K562 (cell line): ENCODE results near the gene SLC17A9. TPM values are rescaled to one million over a fixed set of nuclear protein-coding genes. Genes with fewer than 3 reads are reported as not detected.

Source experiments
- ATAC-seq: fragments of 200-7000 bp; cut with Tn5 transposase; 3 replicates; pipeline ENCODE4 v1.9.1; 2020; ENCODE audit warnings: moderate library complexity
- BruUV-seq: library from RNA; stranded (reverse); fragments of 400-500 nt; replicated peaks from 2 replicates; lab custom pipeline; 2021; lab: Mats Ljungman, UMichigan
- CTCF ChIA-PET: fragments of 300-600 bp; formaldehyde crosslinking; extraction: SDS; loops from one replicate; lab custom pipeline; 2021; ENCODE audit warnings: low intra/inter-chr PET ratio; lab: Yijun Ruan, JAX
- POLR2A ChIA-PET: fragments of 300-600, 350-650 bp; sonication (Branson Sonifier 250); formaldehyde crosslinking; extraction: SDS; loops from one replicate; lab custom pipeline; 2021; ENCODE audit warnings: antibody characterized with exemption, inconsistent platforms; lab: Yijun Ruan, JAX
- DNase-seq, 4 experiments: peaks; one replicate each; pipeline versions ENCODE4 v3.0.0 to v3.0.0-alpha.2; 2011 to 2018; ENCODE audit warnings: low spot score in 3 of 4, mixed read lengths in 3 of 4; ENCODE audit errors: extremely low read depth in 1 of 4
- FAIRE-seq: peaks from 2 replicates; lab custom pipeline; 2011; peaks lifted over from hg19 to GRCh38; lab: Jason Lieb, UNC
- H2AFZ ChIP-seq: 2 replicates; pipeline ENCODE4 v1.6.0; 2011; ENCODE audit warnings: low read depth, low read length, control low read depth, inconsistent platforms
- H3K27ac ChIP-seq: fragments of 200-600 bp; 3 replicates; pipeline ENCODE4 v1.8.0; 2011; ENCODE audit warnings: low read depth, mild to moderate bottlenecking, control low read depth, inconsistent platforms, low read length, moderate library complexity, mixed read lengths; ENCODE audit errors: extremely low read depth
- H3K27me3 ChIP-seq, 2 experiments: fragments of 300-600 bp in 1 of 2; 2 replicates in 1 of 2; 3 replicates in 1 of 2; pipeline versions ENCODE4 v1.6.0 to v1.8.0; 2011; ENCODE audit warnings: inconsistent platforms in 2 of 2, low read length in 2 of 2, mild to moderate bottlenecking in 1 of 2, mixed read lengths in 1 of 2, moderate library complexity in 1 of 2; ENCODE audit not compliant: control insufficient read depth in 2 of 2, insufficient read depth in 2 of 2
- H3K36me3 ChIP-seq: fragments of 300-600 bp; 3 replicates; pipeline ENCODE4 v1.8.0; 2011; ENCODE audit warnings: mild to moderate bottlenecking, low read length, inconsistent platforms; ENCODE audit not compliant: control insufficient read depth, insufficient read depth
- H3K4me1 ChIP-seq, 2 experiments: fragments of 200-600 bp in 1 of 2; replicated peaks in 1 of 2; 2 replicates in 1 of 2; 3 replicates in 1 of 2; pipeline versions ENCODE4 v1.5.1 to v1.8.0; 2011; ENCODE audit warnings: inconsistent platforms in 2 of 2, low read length in 2 of 2, mild to moderate bottlenecking in 1 of 2, mixed read lengths in 1 of 2, moderate library complexity in 1 of 2; ENCODE audit not compliant: control insufficient read depth in 2 of 2, insufficient read depth in 2 of 2
- H3K4me2 ChIP-seq: 2 replicates; pipeline ENCODE4 v1.6.1; 2011; ENCODE audit warnings: low read length, control low read depth, inconsistent platforms, mixed read lengths; ENCODE audit not compliant: insufficient read depth
- H3K4me3 ChIP-seq: fragments of 200-600 bp; sonication (generic), shearing (Covaris generic); 2 replicates; pipeline ENCODE4 v1.5.1; 2016; ENCODE audit warnings: control low read depth, inconsistent platforms
- H3K79me2 ChIP-seq: fragments of 200-600 bp; 3 replicates; pipeline ENCODE4 v1.8.0; 2011; ENCODE audit warnings: low read length, inconsistent platforms; ENCODE audit not compliant: control insufficient read depth, insufficient read depth
- H3K9ac ChIP-seq, 2 experiments: 2 replicates each; pipeline versions ENCODE4 v1.6.0 to v1.6.1; 2011; ENCODE audit warnings: low read depth in 2 of 2, low read length in 2 of 2, control low read depth in 1 of 2, inconsistent platforms in 1 of 2, mild to moderate bottlenecking in 1 of 2, mixed read lengths in 1 of 2; ENCODE audit not compliant: insufficient read depth in 1 of 2
- H3K9me1 ChIP-seq: one replicate; pipeline ENCODE4 v1.6.0; 2011; ENCODE audit warnings: inconsistent platforms, mild to moderate bottlenecking, low read length, moderate library complexity; ENCODE audit not compliant: control insufficient read depth, insufficient read depth
- H3K9me3 ChIP-seq: replicated peaks from 2 replicates; pipeline ENCODE4 v1.5.1; 2011; ENCODE audit warnings: low read depth, low read length, inconsistent platforms; ENCODE audit not compliant: control insufficient read depth, insufficient read depth
- H4K20me1 ChIP-seq: replicated peaks from 2 replicates; pipeline ENCODE4 v1.6.1; 2011; ENCODE audit warnings: low read length, inconsistent platforms, mixed read lengths; ENCODE audit not compliant: control insufficient read depth, insufficient read depth
- ADNP ChIP-seq: fragments of 200-800 bp; sonication (Bioruptor generic); IDR thresholded peaks from 2 replicates; pipeline ENCODE4 v1.6.1; 2016; ENCODE audit warnings: missing genetic modification characterization, missing compliant biosample characterization
- ARID3B ChIP-seq: fragments of 250-450 bp; sonication (Bioruptor Pico); IDR thresholded peaks from 2 replicates; pipeline ENCODE4 v1.4.0; 2020; ENCODE audit warnings: borderline replicate concordance
- BCOR ChIP-seq: fragments of 450-650 bp; IDR thresholded peaks from 2 replicates; pipeline ENCODE4 v1.6.1; 2016
- CAMTA2 ChIP-seq: fragments of 250-450 bp; sonication (Bioruptor Pico); conservative IDR thresholded peaks from 2 replicates; pipeline ENCODE4 v1.5.1; 2022
- FOS ChIP-seq: IDR thresholded peaks from 3 replicates; pipeline ENCODE4 v1.6.1; 2011; ENCODE audit not compliant: insufficient read length; ENCODE audit errors: extremely low read depth
- FOXJ3 ChIP-seq: sonication (generic); formaldehyde crosslinking; IDR thresholded peaks from 2 replicates; pipeline ENCODE4 v1.4.0; 2020; ENCODE audit warnings: mild to moderate bottlenecking, missing genetic modification reagents
- JUND ChIP-seq, 2 experiments: IDR thresholded peaks; 2 replicates in 1 of 2; 3 replicates in 1 of 2; pipeline ENCODE4 v1.6.1; 2011; ENCODE audit warnings: borderline replicate concordance in 2 of 2, low read depth in 2 of 2, low read length in 2 of 2, improper control_type of control experiment in 1 of 2, missing biosample characterization in 1 of 2, missing genetic modification characterization in 1 of 2, missing genetic modification reagents in 1 of 2
- MLX ChIP-seq, 2 experiments: fragments of 450-650 bp in 1 of 2; sonication (generic) in 1 of 2; formaldehyde crosslinking; conservative IDR thresholded peaks; 2 replicates each; pipeline versions ENCODE4 v1.4.0 to v1.8.1; 2020 to 2022; ENCODE audit warnings: mild to moderate bottlenecking in 1 of 2, missing genetic modification reagents in 1 of 2
- PCBP1 ChIP-seq: fragments of 200-400 bp; formaldehyde crosslinking; IDR thresholded peaks from 2 replicates; pipeline ENCODE4 v1.6.1; 2018; ENCODE audit warnings: mild to moderate bottlenecking, low read depth, low read length; ENCODE audit not compliant: poor library complexity, severe bottlenecking
- RB1 ChIP-seq: fragments of 450-650 bp; IDR thresholded peaks from 2 replicates; pipeline ENCODE4 v1.6.1; 2017; ENCODE audit warnings: low read depth, mild to moderate bottlenecking
- RBM22 ChIP-seq: fragments of 200-400 bp; formaldehyde crosslinking; IDR thresholded peaks from 2 replicates; pipeline ENCODE4 v1.6.1; 2018; ENCODE audit warnings: low read length, low read depth; ENCODE audit not compliant: poor library complexity, severe bottlenecking
- STAG1 ChIP-seq: sonication (generic); formaldehyde crosslinking; IDR thresholded peaks from 2 replicates; pipeline ENCODE4 v1.5.0; 2020; ENCODE audit warnings: missing genetic modification reagents, borderline replicate concordance
- ZBTB26 ChIP-seq: fragments of 450-650 bp; formaldehyde crosslinking; IDR thresholded peaks from 2 replicates; pipeline ENCODE4 v1.4.0; 2022; ENCODE audit warnings: missing genetic modification characterization
- ZNF121 ChIP-seq: sonication (generic); formaldehyde crosslinking; conservative IDR thresholded peaks from 2 replicates; pipeline ENCODE4 v1.8.0; 2022; ENCODE audit warnings: missing genetic modification reagents
- ZNF24 ChIP-seq: fragments of 450-650 bp; IDR thresholded peaks from 2 replicates; pipeline ENCODE4 v1.6.1; 2016
- ZNF512 ChIP-seq: IDR thresholded peaks from 2 replicates; pipeline ENCODE4 v1.6.1; 2016; ENCODE audit warnings: missing genetic modification characterization, missing compliant biosample characterization
- ZNF830 ChIP-seq: fragments of 250-450 bp; sonication (Bioruptor Pico); IDR thresholded peaks from 2 replicates; pipeline ENCODE4 v1.5.0; 2021; ENCODE audit warnings: mild to moderate bottlenecking
- WGBS: fragments of 100-300 bp; shearing (Covaris generic); methylation state at CpG from one replicate; pipeline ENCODE4 v1.1.6; 2016; ENCODE audit warnings: low coverage, mixed read lengths; ENCODE audit not compliant: insufficient coverage; ENCODE audit errors: missing lambda C conversion rate; 5-methylcytosine and 5-hydroxymethylcytosine counted together
- in situ Hi-C: fragments of 300-500 bp; cut with MboI; formaldehyde crosslinking; loops from 4 replicates; pipeline ENCODE4 v1.15.0; 2018; ENCODE audit warnings: inconsistent platforms, mixed read lengths
- intact Hi-C: fragments of 100-400 bp; cut with micrococcal nuclease; formaldehyde crosslinking; loops from 2 replicates; pipeline ENCODE4 v1.14.2; 2022
- polyA plus RNA-seq, 8 experiments: library from polyadenylated mRNA; depleted of rRNA in 4 of 8; stranded (reverse) in 5 of 8; unstranded in 3 of 8; fragments of >200 nt; fragmentation: Nextera tagmentation in 2 of 8; fragmentation: Illumina TruSeq in 1 of 8; extraction: Ambion mirVana in 2 of 8; extraction: Trizol in 1 of 8; gene quantifications; 2 replicates each; pipeline versions ENCODE4 v1.2.1 to v1.2.3, GENCODE V29; 2011 to 2014; ENCODE audit warnings: inconsistent platforms in 1 of 8, missing spikeins in 1 of 8
- total RNA-seq, 7 experiments: library from RNA; depleted of rRNA in 6 of 7; stranded (reverse); fragments of >200 nt in 6 of 7; fragmentation: Illumina TruSeq in 2 of 7; extraction: Trizol in 2 of 7; gene quantifications; 2 replicates each; pipeline versions ENCODE4 v1.2.1 to v1.2.3, GENCODE V29; 2011 to 2021; ENCODE audit warnings: low replicate concordance in 1 of 7

Gene SLC17A9
- total and polyA plus RNA-seq, 9 of the 15 experiments (the other 6 are each of a cell fraction or from before 2014, with no cell fraction given), result 0.04 to 0.31 TPM; not detected in 7

- BruUV-seq, result no TSS peak
- H3K9me1 ChIP-seq, result no peaks in the 10 kb centered on the region
- no peak overlapping the region for H3K9ac ChIP-seq
- H3K27ac ChIP-seq, result no peak overlapping the region
- H3K4me1 ChIP-seq, result peaks cover 0 to 55% of the 10 kb centered on the region in 2 experiments; a peak in 2 of 5 replicates
- ChIA-PET POLR2A (interaction anchor here (1.3 kb wide), 1 partner anchor 28 kb away, joined by 4 read pairs; no protein-coding TSS in a partner anchor), CTCF (no interaction called here)
- intact Hi-C loops, result no loop called here
- DNase-seq (no peak), ATAC-seq (no peak), FAIRE-seq (no peak)
- in situ Hi-C loops, result no loop called here
- WGBS, result 13% methylated on average over 27 of the region's 32 CpGs
- H3K4me3 ChIP-seq, result no peak overlapping the region
- no peaks in the 10 kb centered on the region for H3K79me2 ChIP-seq
- peaks cover 66 to 94% of the 10 kb centered on the region in 2 experiments for H3K27me3 ChIP-seq
- H3K9me3 ChIP-seq, result no peaks in the 10 kb centered on the region
- H3K4me2 ChIP-seq, result no peak overlapping the region
- peaks cover 16% of the 10 kb centered on the region for H4K20me1 ChIP-seq
- H2AFZ ChIP-seq, result no peak overlapping the region
- H3K36me3 ChIP-seq, result no peaks in the 10 kb centered on the region
- no peak for TF ChIP-seq FOS
- no peak for TF ChIP-seq ZNF24
- TF ChIP-seq JUND (IDR thresholded peaks at IDR 0.05; ENCODE audit: borderline replicate concordance, low read depth, low read length), result no peak
- TF ChIP-seq JUND (tag; IDR thresholded peaks at IDR 0.05; ENCODE audit: borderline replicate concordance, low read depth, low read length), result no peak
- no peak for TF ChIP-seq BCOR
- TF ChIP-seq ZNF830 (CRISPR knock-in tag), result no peak
- TF ChIP-seq MLX (CRISPR knock-in tag; conservative IDR thresholded peaks at IDR 0.05), result no peak
- no peak for TF ChIP-seq ZBTB26 (CRISPR knock-in tag)
- no peak for TF ChIP-seq FOXJ3 (CRISPR knock-in tag)
- no peak for TF ChIP-seq RBM22
- no peak for TF ChIP-seq ARID3B (CRISPR knock-in tag)
- no peak for TF ChIP-seq CAMTA2 (CRISPR knock-in tag)
- TF ChIP-seq ZNF121 (CRISPR knock-in tag), result no peak
- no peak for TF ChIP-seq ZNF512 (tag)
- no peak for TF ChIP-seq STAG1 (CRISPR knock-in tag)
- TF ChIP-seq ADNP, result no peak
- TF ChIP-seq RB1, result no peak
- no peak for TF ChIP-seq PCBP1
Measured at GRCh38 chr20:62962891-62963613, 10.5 kb downstream of the SLC17A9 start.
